ENCODE data around the gene SLC16A8. TPM values are rescaled to one million over a fixed set of nuclear protein-coding genes. Genes with fewer than 3 reads are reported as not detected.

SLC16A8 gene
- total and polyA plus RNA-seq, 10 of the 15 experiments (the other 5 are each of a cell fraction or from before 2014, with no cell fraction given): not detected

GRCh38 chr22:38072322-38073149 is 11.4 kb downstream of the SLC16A8 start:
- no peak for DNase-seq (ENCODE audit: low read depth, low spot score)
- in situ Hi-C loops (cut with MboI): no loop called here
- CTCF ChIA-PET: interaction anchor here (1.9 kb wide), 1 partner anchor 20 kb away, joined by 4 read pairs; no protein-coding TSS in a partner anchor
- POLR2A ChIA-PET: no interaction called here
- no peak for FAIRE-seq
- SMC1A ChIA-PET (ENCODE audit: uncharacterized antibody, unreplicated experiment): interaction anchor here (1.0 kb wide), 1 partner anchor 233 kb away, joined by 4 read pairs; no protein-coding TSS in a partner anchor
- Histone ChIP-seq H3K36me3 (ENCODE audit: control insufficient read depth in 2 of 2, insufficient read depth in 2 of 2, low read length in 1 of 2) (no peaks in the 10 kb centered on the region; a peak in 2 of 4 replicates), H3K27me3 (replicated peaks in 1 of 2; ENCODE audit: control insufficient read depth in 2 of 2, insufficient read depth in 2 of 2, low read length in 1 of 2) (no peaks in the 10 kb centered on the region), H3K4me2 (ENCODE audit: control insufficient read depth, insufficient read depth) (no peak overlapping the region), H3K9ac (ENCODE audit: control insufficient read depth, insufficient read depth, low read length) (no peak overlapping the region), H3K27ac (ENCODE audit: control insufficient read depth, insufficient read depth) (no peak overlapping the region), H3K9me3 (replicated peaks; ENCODE audit: control insufficient read depth, insufficient read depth, low read length) (no peaks in the 10 kb centered on the region), H3K79me2 (ENCODE audit: control insufficient read depth, insufficient read depth, low read length) (no peaks in the 10 kb centered on the region), H3K4me3 (no peak overlapping the region), H2AFZ (ENCODE audit: control insufficient read depth, low read depth, low read length) (no peak overlapping the region), H4K20me1 (ENCODE audit: control insufficient read depth, insufficient read depth) (no peaks in the 10 kb centered on the region), H3K4me1 (ENCODE audit: control insufficient read depth, insufficient read depth, low read length) (no peaks in the 10 kb centered on the region)
- RAD21 ChIA-PET (ENCODE audit: unreplicated experiment): interaction anchor here (1.4 kb wide), 1 partner anchor 20 kb away, joined by 4 read pairs; no protein-coding TSS in a partner anchor
- TF ChIP-seq BMI1 (IDR thresholded peaks at IDR 0.05; ENCODE audit: borderline replicate concordance): no peak
- TF ChIP-seq CHD4 (IDR thresholded peaks at IDR 0.05): no peak
- TF ChIP-seq RBBP5 (conservative IDR thresholded peaks at IDR 0.05): no peak
- TF ChIP-seq RB1 (IDR thresholded peaks at IDR 0.05; ENCODE audit: borderline replicate concordance): no peak
- no peak for TF ChIP-seq CBX5 (IDR thresholded peaks at IDR 0.05; ENCODE audit: low read depth)
- 93% methylated on average over 25 of the region's 25 CpGs for WGBS (ENCODE audit: insufficient coverage, insufficient replicate concordance, low lambda C conversion rate, missing lambda C conversion rate)
- intact Hi-C loops (cut with micrococcal nuclease; ENCODE audit: unreplicated experiment): no loop called here
- BruUV-seq (replicated peaks): no TSS peak
- no peak for ATAC-seq

All from GM12878 (cell line).